BE2C (cell line): ENCODE measurements around the gene NUP188.

ENCODE experiments used
- DNase-seq: peaks from one replicate; pipeline ENCODE4 v3.0.0-alpha.2; 2020
- H3K27me3 ChIP-seq: fragments of 250-450 bp; sonication (Bioruptor Pico); 2 replicates; pipeline ENCODE4 v1.5.1; 2020; ENCODE audit warnings: mild to moderate bottlenecking
- H3K36me3 ChIP-seq: fragments of 250-450 bp; sonication (Bioruptor Pico); 2 replicates; pipeline ENCODE4 v1.5.1; 2020; ENCODE audit warnings: mild to moderate bottlenecking
- H3K4me1 ChIP-seq: fragments of 250-450 bp; sonication (Bioruptor Pico); 2 replicates; pipeline ENCODE4 v1.5.1; 2020
- H3K4me3 ChIP-seq: 2 replicates; pipeline ENCODE4 v1.5.1; 2011; ENCODE audit warnings: low read depth, low read length
- H3K9me3 ChIP-seq: fragments of 250-450 bp; sonication (Bioruptor Pico); 2 replicates; pipeline ENCODE4 v1.5.1; 2020
- TF ChIP-seq, protein P1 (sequence below): IDR thresholded peaks from 2 replicates; pipeline ENCODE4 v1.5.1; 2012; ENCODE audit warnings: mild to moderate bottlenecking, low read depth, low read length

Gene NUP188

DNA sequence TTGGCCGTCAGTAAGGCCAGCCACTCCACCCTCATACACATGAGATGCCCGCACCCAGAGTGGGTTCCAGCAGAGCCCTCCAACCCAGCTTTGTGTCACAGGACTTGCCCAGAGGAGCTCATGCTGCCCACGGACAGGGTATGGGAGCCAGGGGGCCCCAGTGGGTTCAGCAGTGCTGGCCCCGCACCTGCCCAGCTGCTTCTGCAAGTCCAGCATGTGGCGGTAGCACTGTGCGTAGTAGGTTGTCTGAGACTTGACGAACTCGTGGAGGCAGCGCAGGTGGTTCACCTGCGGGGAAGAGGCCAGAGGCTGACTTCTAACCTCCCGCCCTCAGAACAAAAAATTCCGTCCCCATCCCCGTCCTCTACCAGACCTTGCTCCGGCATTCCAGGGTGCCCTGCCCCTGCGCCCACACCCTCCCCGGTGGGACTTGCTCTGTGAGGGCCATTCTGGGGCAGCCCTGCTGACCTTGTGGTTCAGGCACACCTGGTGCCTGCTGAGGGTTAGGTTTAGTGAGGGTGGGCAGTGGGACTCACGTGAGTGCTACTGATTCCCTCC is 62.2 kb downstream of the NUP188 start:
- no peak for DNase-seq
- TF ChIP-seq, protein P1, sequence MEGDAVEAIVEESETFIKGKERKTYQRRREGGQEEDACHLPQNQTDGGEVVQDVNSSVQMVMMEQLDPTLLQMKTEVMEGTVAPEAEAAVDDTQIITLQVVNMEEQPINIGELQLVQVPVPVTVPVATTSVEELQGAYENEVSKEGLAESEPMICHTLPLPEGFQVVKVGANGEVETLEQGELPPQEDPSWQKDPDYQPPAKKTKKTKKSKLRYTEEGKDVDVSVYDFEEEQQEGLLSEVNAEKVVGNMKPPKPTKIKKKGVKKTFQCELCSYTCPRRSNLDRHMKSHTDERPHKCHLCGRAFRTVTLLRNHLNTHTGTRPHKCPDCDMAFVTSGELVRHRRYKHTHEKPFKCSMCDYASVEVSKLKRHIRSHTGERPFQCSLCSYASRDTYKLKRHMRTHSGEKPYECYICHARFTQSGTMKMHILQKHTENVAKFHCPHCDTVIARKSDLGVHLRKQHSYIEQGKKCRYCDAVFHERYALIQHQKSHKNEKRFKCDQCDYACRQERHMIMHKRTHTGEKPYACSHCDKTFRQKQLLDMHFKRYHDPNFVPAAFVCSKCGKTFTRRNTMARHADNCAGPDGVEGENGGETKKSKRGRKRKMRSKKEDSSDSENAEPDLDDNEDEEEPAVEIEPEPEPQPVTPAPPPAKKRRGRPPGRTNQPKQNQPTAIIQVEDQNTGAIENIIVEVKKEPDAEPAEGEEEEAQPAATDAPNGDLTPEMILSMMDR: no peak
- Histone ChIP-seq H3K4me3 (no peak overlapping the region), H3K27me3 (no peaks in the 10 kb centered on the region), H3K4me1 (peaks cover 21% of the 10 kb centered on the region), H3K9me3 (no peaks in the 10 kb centered on the region), H3K36me3 (peaks cover 68% of the 10 kb centered on the region)

- no peak overlapping the region for H3K4me3 ChIP-seq
- peaks cover 21% of the 10 kb centered on the region for H3K4me1 ChIP-seq
- H3K9me3 ChIP-seq: no peaks in the 10 kb centered on the region
- TF ChIP-seq, protein P1: no peak
- DNase-seq: no peak
- no peaks in the 10 kb centered on the region for H3K27me3 ChIP-seq
- H3K36me3 ChIP-seq: peaks cover 60% of the 10 kb centered on the region
These were observed 62.9 kb downstream of the NUP188 start for GRCh38 chr9:129010267-129010975.

DNA sequence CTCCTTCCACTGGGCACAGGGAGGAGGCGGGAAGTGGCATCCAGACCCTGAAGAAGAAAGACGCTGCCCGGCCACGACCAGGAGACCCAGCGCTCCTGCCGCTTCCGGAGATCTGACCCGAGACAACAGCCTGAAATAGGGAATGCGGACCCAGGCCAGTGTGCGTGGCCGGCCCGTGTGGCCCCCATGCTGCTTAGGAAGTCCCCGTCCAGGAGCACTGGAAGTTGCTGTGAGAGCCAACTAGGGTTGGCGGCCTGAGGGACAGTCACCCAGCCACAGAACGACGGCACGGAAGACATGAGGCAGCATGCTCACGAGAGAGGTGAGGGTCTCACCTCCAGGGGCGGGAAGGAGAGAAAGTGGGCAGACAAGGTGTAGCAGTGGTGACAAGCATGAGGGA is 63.7 kb downstream of the NUP188 start:
- peaks cover 53% of the 10 kb centered on the region for H3K36me3 ChIP-seq
- no peaks in the 10 kb centered on the region for H3K27me3 ChIP-seq
- H3K9me3 ChIP-seq: no peaks in the 10 kb centered on the region
- H3K4me3 ChIP-seq: no peak overlapping the region
- no peak for DNase-seq
- H3K4me1 ChIP-seq: peaks cover 21% of the 10 kb centered on the region
- TF ChIP-seq, protein P1: no peak

- Histone ChIP-seq H3K4me3 (no peak overlapping the region), H3K36me3 (peaks cover 48% of the 10 kb centered on the region), H3K9me3 (no peaks in the 10 kb centered on the region), H3K27me3 (no peaks in the 10 kb centered on the region), H3K4me1 (peaks cover 21% of the 10 kb centered on the region)
- TF ChIP-seq, protein P1: no peak
- peak; percentile 55 for DNase-seq
These were observed 64.3 kb downstream of the NUP188 start for GRCh38 chr9:129011761-129012181.

GRCh38 chr9:129012343-129012742 is 64.8 kb downstream of the NUP188 start:
- DNase-seq: no peak
- no peaks in the 10 kb centered on the region for H3K9me3 ChIP-seq
- H3K4me1 ChIP-seq: peaks cover 18% of the 10 kb centered on the region
- H3K27me3 ChIP-seq: no peaks in the 10 kb centered on the region
- TF ChIP-seq, protein P1: no peak
- peaks cover 48% of the 10 kb centered on the region for H3K36me3 ChIP-seq
- H3K4me3 ChIP-seq: no peak overlapping the region

DNA sequence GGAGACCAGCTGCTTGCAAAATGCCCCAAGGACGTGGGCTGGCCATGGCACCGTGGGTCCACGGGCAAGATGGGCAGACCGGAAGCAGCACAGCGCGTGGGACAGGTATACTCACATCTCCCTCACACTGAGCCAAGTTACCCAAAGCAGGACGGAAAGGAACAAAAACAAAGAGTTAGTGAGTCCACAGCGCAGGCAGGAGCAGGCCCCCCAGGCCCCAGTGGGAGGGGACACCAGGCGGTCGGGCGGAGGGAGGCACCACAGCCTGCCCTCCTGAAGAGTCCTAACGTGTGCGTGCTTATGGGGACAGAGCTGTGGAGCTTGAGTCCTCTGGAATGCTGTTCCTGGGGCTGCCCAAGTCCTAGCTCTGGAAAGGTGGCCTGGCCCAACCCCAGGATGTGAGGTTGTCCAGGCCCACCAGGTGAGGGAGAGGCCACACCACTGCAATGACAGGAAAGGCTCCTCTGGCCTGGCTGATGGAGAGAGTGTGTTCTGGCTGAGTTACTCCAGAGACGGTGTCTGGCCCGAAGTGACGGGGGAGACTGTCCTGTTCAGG is 65.5 kb downstream of the NUP188 start:
- peaks cover 41% of the 10 kb centered on the region for H3K36me3 ChIP-seq
- TF ChIP-seq, protein P1: no peak
- H3K4me3 ChIP-seq: no peak overlapping the region
- no peaks in the 10 kb centered on the region for H3K27me3 ChIP-seq
- peaks cover 12% of the 10 kb centered on the region for H3K4me1 ChIP-seq
- no peak for DNase-seq
- H3K9me3 ChIP-seq: no peaks in the 10 kb centered on the region
